Left forelimb (tissue), 1 donor: ENCODE measurements around the gene TMEM74B.

Experiments used
- DNase-seq: peaks from one replicate; pipeline ENCODE4 v3.0.0-alpha.2; 2018; ENCODE audit warnings: low spot score

TMEM74B gene

GRCh38 chr20:1205802-1206201, 21.0 kb upstream of the TMEM74B start:
- no peak for DNase-seq

DNA sequence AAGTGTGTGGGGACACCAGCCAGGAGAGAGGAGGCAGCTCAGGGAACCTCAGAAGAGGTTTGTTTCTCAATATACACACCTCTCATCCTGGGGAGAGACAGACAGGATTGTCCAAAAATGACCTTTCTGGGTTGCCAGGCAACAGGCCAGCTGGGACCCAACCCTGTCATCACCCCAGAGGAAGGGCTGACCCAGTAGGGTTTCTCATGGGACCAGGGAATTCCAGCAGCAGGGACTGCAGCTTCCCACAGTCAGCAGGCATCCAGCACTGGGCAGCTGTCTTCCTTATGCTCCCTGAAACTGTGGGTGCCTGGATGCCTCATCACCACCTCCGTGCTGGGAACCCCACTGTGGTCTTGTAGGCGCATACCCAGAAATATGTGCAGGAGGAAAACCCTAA, 19.8 kb upstream of the TMEM74B start:
- DNase-seq, result no peak

- no peak for DNase-seq
Observed at GRCh38 chr20:1204113-1204512, 19.3 kb upstream of the TMEM74B start.

- DNase-seq, result no peak
Observed at GRCh38 chr20:1203630-1204029, 18.8 kb upstream of the TMEM74B start.

GRCh38 chr20:1202762-1203504, 18.2 kb upstream of the TMEM74B start, which contains the start of gene C20orf202:
C20orf202 (plus strand) TSS chr20:1203454; CDS start chr20:1203586, 132 bp downstream.
- DNase-seq, result no peak

- no peak for DNase-seq
Observed at GRCh38 chr20:1199964-1200363, 15.2 kb upstream of the TMEM74B start.

DNA sequence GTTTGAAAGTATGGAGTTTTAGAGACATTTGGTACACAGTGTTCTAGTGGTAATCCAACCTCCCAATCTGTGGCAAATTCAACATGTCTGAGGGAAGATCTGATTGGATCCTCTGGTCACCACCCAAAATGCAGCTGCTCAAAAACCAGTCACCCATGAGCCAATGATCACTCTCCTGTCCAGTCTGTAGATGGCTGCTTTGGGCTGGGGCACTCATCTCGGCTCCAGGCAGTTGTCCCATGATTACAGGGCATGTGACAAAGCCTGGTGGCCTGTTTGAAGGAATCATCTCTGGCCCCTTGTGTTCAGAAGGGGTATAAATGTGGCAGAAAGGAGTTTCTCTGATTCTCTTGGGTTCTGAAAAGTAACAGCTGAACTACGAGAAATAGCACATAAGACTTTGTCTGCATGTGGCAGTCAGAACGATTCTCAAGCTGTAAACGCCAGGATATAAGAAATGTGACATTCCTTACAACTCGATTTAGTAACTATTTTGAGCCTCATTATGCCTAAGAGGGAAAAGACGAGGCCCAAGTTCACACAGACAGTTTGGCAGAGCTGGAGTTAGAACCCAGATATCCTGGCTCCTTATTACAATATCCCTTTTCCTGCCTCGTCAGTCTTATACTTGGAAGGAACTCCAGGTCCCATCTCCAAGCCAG, 14.6 kb upstream of the TMEM74B start:
- DNase-seq, result no peak

GRCh38 chr20:1198751-1199150, 14.0 kb upstream of the TMEM74B start:
- no peak for DNase-seq

- DNase-seq, result no peak
Observed at GRCh38 chr20:1197801-1198200, 13.0 kb upstream of the TMEM74B start.

DNA sequence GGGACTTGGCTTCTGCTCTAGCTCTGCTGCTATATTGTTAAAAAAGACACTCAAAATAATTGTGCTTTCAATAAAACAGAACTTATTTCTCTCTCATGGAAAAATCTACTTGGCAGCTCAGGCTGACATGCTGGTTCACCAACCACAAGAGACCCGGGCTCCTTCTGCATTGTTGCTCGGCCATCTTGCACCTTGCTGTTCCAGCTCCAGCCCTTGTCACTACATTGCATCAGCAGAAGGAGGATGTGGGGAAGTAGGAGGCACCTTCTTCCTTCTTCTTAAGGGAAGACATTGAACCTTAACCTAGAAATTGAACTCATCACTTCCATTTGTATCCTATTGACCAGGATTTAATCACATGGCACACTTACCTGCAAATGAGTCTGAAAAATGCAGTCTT, 11.9 kb upstream of the TMEM74B start:
- no peak for DNase-seq

DNA sequence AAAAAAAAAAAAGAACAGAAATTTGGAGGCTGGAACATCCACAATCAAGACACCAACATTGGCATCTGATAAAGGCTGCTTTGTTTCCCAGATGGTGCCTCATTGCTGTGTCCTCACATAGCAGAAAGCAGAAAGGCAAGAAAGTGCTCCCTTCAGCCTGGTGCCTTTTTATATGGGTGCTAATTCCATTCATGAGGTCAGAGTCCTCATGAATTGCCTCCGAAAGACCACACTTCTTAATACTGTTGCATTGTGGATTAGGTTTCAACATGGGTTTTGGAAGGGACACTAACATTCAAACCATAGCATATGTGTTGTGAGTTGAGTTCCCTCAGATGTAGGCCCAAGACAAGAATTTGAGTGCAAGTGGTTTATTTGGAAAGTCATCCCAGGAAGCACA, 10.4 kb upstream of the TMEM74B start:
- DNase-seq, result no peak

DNA sequence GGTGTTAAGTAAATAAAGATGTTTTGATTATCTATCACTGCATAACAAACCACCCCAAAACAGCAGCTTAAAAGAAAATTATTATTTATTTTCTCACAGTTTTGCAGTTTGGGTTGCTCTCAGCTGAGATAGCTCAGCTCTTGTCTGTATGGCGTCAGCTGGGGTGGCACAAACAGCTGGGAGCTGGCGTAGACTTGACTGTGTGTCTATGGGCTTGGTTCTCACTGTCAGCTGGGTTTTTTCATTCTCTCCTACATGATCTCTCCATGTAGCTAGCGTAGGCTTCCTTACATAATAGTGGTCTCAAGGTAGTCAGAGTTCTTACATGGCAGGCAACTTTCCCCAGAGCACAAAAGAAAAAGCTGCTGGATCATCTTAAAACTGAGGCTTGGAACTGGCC, 6.5 kb upstream of the TMEM74B start:
- DNase-seq, result no peak

DNA sequence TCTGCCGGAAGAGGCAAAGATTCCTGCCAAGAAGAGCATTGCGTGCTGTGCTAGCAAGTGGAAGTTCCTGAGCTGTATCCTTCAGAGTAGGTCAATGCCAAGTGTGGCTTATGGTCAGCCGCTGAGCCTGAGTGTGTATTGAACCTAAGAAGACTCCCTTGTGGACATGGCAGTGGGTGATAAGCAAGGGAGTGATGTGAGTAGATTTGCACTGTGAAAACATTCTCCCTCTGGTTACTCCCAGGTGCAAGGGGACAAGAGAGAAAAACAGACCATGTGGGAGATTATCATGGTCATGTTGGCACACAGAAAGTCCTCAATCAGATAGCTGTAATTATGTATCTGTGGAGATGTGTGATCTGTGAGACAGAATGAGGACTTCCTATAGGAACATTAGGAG, 6.1 kb upstream of the TMEM74B start:
- no peak for DNase-seq

DNA sequence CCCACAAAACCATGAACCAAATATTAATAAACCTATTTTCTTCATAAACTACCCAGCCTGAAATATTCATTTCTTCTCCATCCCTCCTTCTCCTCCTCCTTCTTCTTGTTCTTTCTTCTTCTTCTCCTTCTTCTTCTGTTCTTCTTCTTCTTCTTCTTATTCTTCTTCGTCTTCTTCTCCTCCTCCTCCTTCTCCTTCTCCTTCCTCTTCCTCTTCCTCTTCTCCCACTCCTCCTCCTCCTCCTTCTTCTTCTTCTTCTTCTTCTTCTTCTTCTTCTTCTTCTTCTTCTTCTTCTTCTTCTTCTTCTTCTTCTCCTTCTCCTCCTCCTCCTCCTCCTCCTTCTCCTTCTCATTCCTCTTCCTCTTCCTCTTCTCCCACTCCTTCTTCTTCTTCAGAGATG, 5.0 kb upstream of the TMEM74B start:
- no peak for DNase-seq

- no peak for DNase-seq
Observed at GRCh38 chr20:1188347-1188746, 3.6 kb upstream of the TMEM74B start.

DNA sequence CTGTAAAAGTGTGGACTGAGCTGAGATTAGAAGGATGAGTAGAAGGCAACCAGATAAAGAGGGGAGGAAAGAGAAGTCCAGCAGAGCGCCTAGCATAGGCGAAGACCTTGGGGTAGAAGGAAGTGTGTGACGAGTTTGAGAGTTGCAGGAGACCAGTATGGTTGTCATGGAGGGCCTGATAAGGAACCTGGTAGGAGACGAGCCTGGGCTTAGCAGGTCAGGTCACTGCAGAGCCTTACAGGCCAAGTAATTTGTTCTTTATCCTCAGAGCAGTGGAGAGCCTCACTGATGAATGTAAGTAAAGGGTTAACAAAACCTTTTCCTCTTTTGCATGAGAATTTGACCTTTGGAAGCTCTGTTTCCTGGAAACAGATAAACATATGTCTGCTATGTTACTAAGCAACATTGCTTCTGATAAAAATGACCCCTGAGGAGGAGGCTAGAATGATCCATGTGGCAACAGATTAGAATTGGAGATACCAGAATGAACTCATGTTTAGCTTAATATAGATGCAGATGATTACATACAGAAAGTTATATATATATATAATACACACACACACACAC, 2.9 kb upstream of the TMEM74B start:
- no peak for DNase-seq

DNA sequence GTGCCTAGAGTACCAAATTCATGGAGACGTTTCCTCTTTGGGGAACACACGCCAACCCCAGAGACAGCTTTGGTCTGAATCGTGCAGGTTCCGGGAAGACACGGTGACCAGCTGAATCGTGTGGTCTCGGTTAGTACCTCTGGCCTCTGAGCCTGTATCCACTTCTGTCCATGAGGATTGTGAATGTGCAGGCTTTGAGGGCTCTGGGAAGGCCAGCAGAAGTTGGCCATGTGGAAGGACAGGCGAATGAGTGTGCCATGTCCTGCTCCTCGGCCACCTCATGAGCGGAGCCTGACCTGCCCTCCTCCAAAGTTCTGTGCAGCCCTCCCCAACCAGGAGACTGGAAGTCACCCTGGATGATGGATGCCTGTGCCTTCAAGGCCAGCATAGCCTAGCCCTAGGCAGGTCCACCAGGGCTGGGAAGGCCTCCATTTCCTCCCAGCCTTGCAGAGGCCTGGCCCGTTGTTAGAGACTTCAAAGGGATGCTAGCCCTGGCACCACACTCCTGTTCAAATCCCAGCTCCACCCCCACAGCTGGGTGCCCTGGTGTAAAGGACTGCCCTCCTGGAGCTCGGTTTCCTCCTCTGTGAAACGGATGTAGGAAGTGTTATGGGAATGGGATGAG, 1.7 kb upstream of the TMEM74B start:
- DNase-seq, result no peak

DNA sequence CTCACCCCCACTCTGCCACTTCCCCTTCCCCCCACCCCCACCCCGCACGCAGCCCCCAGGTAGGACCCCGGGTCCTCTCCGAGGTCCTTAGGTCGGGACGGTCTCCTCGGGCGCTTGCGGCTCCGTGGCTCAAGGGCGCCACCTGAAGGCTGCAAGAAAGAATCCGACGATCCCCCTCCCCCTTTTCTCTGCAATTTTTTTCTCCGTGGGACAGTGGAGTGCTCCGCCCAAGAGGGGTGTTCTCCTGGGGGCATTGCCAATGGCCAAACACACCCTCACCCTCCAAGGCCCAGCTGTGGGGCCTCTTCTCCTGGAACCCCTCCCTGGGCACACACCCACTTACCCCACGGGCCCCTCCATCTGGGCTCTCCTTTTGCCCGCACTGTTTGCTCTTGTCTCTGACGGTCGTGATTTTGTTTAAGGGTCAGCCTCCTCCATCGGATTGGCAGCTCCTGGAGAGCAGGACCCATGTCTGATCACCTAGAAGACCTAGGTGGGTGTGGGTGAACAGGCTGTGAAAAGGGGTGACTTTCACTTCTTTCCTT, 1.1 kb upstream of the TMEM74B start:
- DNase-seq, result no peak

GRCh38 chr20:1185316-1185741, 548 bp upstream of the TMEM74B start:
- no peak for DNase-seq

- no peak for DNase-seq
Observed at GRCh38 chr20:1184260-1184637, 532 bp downstream of the TMEM74B start.

- no peak for DNase-seq
Observed at GRCh38 chr20:1183153-1183552, 1.6 kb downstream of the TMEM74B start.

- DNase-seq, result no peak
Observed at GRCh38 chr20:1182106-1182505, 2.7 kb downstream of the TMEM74B start.

DNA sequence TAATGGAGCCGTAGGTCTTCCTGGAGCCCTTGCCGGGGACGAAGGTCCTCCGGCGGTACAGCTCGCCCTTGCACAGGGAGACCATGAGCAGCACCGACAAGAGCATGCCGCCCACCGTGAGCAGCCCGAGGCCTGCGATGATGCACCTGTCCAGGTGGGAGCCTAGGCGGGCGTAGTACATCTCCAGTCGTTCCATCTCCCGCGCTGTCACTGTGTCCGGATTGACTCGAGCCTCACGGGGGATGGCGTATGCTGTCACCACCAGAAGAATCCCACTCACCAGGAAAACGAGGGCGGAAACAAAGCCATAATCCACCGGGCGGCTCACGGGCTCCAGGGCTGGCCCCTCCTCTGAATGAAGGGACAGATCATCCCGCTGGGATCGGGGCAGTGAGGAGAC, 3.8 kb downstream of the TMEM74B start:
- DNase-seq, result no peak
